ENCODE data around the gene UNC13B. TPM values are rescaled to one million over a fixed set of nuclear protein-coding genes. Genes with fewer than 3 reads are reported as not detected.

The UNC13B gene
- total and polyA plus RNA-seq, 2 of the 13 experiments (the other 11 are each of a cell fraction or from before 2014, with no cell fraction given) = 14.0 to 18.3 TPM

DNA sequence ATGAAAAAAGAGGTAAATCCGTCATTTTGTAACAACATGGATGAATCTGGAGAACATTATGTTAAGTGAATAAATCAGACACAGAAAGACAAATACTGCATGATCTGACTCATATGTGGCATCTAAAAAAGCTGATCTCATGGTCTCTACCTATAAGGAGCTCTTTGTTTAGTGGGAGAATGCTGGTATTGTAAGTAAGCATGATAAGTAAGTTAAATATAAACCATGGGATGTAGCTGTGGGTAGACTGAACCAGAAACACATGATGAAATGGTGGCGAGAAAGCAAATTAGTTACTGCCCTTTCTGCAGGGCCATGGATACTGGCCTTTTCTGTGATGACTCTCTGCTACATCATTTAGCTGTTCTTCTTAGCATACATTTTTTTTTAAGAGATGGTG lies 261.7 kb downstream of the UNC13B start (continued):
- TF ChIP-seq, protein P1, sequence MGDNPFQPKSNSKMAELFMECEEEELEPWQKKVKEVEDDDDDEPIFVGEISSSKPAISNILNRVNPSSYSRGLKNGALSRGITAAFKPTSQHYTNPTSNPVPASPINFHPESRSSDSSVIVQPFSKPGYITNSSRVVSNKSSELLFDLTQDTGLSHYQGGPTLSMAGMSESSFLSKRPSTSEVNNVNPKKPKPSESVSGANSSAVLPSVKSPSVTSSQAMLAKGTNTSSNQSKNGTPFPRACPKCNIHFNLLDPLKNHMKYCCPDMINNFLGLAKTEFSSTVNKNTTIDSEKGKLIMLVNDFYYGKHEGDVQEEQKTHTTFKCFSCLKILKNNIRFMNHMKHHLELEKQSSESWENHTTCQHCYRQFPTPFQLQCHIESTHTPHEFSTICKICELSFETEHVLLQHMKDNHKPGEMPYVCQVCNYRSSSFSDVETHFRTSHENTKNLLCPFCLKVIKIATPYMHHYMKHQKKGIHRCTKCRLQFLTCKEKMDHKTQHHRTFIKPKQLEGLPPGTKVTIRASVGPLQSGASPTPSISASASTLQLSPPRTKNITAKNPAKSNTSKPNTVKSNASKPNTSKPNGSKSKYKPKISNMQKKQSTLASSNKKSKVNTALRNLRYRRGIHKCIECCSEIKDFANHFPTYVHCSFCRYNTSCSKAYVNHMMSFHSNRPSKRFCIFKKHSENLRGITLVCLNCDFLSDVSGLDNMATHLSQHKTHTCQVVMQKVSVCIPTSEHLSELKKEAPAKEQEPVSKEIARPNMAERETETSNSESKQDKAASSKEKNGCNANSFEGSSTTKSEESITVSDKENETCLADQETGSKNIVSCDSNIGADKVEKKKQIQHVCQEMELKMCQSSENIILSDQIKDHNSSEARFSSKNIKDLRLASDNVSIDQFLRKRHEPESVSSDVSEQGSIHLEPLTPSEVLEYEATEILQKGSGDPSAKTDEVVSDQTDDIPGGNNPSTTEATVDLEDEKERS (CRISPR knock-in tag; IDR thresholded peaks at IDR 0.05) = peak; percentile 46; the same call in 1 of the 2 replicates
- TF ChIP-seq CREB1 (IDR thresholded peaks at IDR 0.05) = no peak
- peak; percentile 58 for TF ChIP-seq CREB1 (CRISPR knock-in tag; IDR thresholded peaks at IDR 0.05)
- no peak for TF ChIP-seq ZNF749 (CRISPR knock-in tag; IDR thresholded peaks at IDR 0.05; ENCODE audit: borderline replicate concordance)
- TF ChIP-seq, protein P2, sequence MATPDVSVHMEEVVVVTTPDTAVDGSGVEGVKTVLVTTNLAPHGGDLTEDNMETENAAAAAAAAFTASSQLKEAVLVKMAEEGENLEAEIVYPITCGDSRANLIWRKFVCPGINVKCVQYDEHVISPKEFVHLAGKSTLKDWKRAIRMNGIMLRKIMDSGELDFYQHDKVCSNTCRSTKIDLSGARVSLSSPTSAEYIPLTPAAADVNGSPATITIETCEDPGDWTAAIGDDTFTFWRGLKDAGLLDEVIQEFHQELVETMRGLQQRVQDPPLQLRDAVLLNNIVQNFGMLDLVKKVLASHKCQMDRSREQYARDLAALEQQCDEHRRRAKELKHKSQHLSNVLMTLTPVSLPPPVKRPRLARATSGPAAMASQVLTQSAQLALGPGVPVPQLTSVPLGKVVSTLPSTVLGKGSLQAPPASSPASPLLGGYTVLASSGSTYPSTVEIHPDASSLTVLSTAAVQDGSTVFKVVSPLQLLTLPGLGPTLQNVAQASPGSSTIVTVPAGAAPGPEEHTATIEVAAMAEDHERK (CRISPR knock-in tag; IDR thresholded peaks at IDR 0.05; ENCODE audit: low read depth) = 0 out of 2 replicates have a peak, but pooled peaks have one; percentile 38
- TF ChIP-seq KMT2B (CRISPR knock-in tag; IDR thresholded peaks at IDR 0.05) = peak; percentile 8; the same call in 1 of the 2 replicates
- peak; percentile 72; the same call in 1 of the 2 replicates for TF ChIP-seq KDM4B (CRISPR knock-in tag; IDR thresholded peaks at IDR 0.05)
- no peak for TF ChIP-seq HOXA9 (CRISPR knock-in tag; IDR thresholded peaks at IDR 0.05; ENCODE audit: borderline replicate concordance)
- TF ChIP-seq, protein P3, sequence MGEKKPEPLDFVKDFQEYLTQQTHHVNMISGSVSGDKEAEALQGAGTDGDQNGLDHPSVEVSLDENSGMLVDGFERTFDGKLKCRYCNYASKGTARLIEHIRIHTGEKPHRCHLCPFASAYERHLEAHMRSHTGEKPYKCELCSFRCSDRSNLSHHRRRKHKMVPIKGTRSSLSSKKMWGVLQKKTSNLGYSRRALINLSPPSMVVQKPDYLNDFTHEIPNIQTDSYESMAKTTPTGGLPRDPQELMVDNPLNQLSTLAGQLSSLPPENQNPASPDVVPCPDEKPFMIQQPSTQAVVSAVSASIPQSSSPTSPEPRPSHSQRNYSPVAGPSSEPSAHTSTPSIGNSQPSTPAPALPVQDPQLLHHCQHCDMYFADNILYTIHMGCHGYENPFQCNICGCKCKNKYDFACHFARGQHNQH (CRISPR knock-in tag; IDR thresholded peaks at IDR 0.05) = 0 out of 2 replicates have a peak, but pooled peaks have one; percentile 40
- TF ChIP-seq PHF5A (CRISPR knock-in tag; IDR thresholded peaks at IDR 0.05; ENCODE audit: low read depth, unreplicated experiment) = no peak
- TF ChIP-seq PITX1 (CRISPR knock-in tag; IDR thresholded peaks at IDR 0.05) = 0 out of 2 replicates have a peak, but pooled peaks have one; percentile 15
- TF ChIP-seq, protein P4, sequence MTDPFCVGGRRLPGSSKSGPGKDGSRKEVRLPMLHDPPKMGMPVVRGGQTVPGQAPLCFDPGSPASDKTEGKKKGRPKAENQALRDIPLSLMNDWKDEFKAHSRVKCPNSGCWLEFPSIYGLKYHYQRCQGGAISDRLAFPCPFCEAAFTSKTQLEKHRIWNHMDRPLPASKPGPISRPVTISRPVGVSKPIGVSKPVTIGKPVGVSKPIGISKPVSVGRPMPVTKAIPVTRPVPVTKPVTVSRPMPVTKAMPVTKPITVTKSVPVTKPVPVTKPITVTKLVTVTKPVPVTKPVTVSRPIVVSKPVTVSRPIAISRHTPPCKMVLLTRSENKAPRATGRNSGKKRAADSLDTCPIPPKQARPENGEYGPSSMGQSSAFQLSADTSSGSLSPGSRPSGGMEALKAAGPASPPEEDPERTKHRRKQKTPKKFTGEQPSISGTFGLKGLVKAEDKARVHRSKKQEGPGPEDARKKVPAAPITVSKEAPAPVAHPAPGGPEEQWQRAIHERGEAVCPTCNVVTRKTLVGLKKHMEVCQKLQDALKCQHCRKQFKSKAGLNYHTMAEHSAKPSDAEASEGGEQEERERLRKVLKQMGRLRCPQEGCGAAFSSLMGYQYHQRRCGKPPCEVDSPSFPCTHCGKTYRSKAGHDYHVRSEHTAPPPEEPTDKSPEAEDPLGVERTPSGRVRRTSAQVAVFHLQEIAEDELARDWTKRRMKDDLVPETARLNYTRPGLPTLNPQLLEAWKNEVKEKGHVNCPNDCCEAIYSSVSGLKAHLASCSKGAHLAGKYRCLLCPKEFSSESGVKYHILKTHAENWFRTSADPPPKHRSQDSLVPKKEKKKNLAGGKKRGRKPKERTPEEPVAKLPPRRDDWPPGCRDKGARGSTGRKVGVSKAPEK (CRISPR knock-in tag; IDR thresholded peaks at IDR 0.05; ENCODE audit: borderline replicate concordance) = no peak
- TF ChIP-seq RCOR2 (CRISPR knock-in tag; IDR thresholded peaks at IDR 0.05) = peak; percentile 71
- TF ChIP-seq PAWR (CRISPR knock-in tag; IDR thresholded peaks at IDR 0.05; ENCODE audit: borderline replicate concordance) = no peak
- TF ChIP-seq KLF11 (CRISPR knock-in tag; IDR thresholded peaks at IDR 0.05) = peak; percentile 79; the same call in 1 of the 2 replicates
- TF ChIP-seq TAF1 (CRISPR knock-in tag; IDR thresholded peaks at IDR 0.05) = 0 out of 2 replicates have a peak, but pooled peaks have one; percentile 21
- TF ChIP-seq ZMYM4 (CRISPR knock-in tag; IDR thresholded peaks at IDR 0.05) = peak; percentile 40
- TF ChIP-seq, protein P5, sequence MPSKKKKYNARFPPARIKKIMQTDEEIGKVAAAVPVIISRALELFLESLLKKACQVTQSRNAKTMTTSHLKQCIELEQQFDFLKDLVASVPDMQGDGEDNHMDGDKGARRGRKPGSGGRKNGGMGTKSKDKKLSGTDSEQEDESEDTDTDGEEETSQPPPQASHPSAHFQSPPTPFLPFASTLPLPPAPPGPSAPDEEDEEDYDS (CRISPR knock-in tag; IDR thresholded peaks at IDR 0.05) = peak; percentile 71
- TF ChIP-seq ZNF264 (CRISPR knock-in tag; IDR thresholded peaks at IDR 0.05) = peak; percentile 72
- TF ChIP-seq ZNF781 (CRISPR knock-in tag; IDR thresholded peaks at IDR 0.05; ENCODE audit: borderline replicate concordance, not compliant biosample characterization) = no peak
- TF ChIP-seq KDM6A (CRISPR knock-in tag; IDR thresholded peaks at IDR 0.05; ENCODE audit: low read depth) = peak; percentile 49; the same call in 1 of the 2 replicates
- TF ChIP-seq PPARG (CRISPR knock-in tag; conservative IDR thresholded peaks at IDR 0.05) = peak; percentile 48; the same call in 1 of the 2 replicates
